ENCODE results near the gene ABCC5. TPM values are rescaled to one million over a fixed set of nuclear protein-coding genes. Genes with fewer than 3 reads are reported as not detected.
"Not testable (repeated sequence)": the region's sequence is repeated elsewhere in the genome, so short reads cannot be mapped to it uniquely, and the experiment has no call there.

The ABCC5 gene
- total RNA-seq, 1 donor from 2014 or later, result 34.6 TPM

DNA sequence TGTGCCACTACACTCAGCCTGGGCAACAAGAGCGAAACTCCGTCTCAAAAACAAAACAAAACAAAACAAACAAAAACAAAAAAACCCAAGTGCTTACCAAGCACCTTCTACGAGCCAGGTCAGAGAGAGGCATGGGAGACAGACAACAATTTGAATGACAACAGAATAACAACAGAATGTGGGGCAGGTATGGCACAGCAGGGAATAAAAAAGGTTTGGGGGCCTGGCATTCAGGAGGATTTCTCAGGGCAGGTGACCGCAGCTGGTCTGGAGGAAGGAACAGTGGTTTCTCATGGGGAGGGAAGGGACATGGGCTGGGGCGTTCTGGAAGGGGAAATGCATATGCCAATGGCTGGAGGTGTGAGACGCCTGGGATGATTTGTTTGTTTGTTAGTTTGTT lies 110.5 kb downstream of the ABCC5 start:
- no peak for DNase-seq (ENCODE audit: low spot score)
- intact Hi-C loops (cut with DNase I), result no loop called here

DNA sequence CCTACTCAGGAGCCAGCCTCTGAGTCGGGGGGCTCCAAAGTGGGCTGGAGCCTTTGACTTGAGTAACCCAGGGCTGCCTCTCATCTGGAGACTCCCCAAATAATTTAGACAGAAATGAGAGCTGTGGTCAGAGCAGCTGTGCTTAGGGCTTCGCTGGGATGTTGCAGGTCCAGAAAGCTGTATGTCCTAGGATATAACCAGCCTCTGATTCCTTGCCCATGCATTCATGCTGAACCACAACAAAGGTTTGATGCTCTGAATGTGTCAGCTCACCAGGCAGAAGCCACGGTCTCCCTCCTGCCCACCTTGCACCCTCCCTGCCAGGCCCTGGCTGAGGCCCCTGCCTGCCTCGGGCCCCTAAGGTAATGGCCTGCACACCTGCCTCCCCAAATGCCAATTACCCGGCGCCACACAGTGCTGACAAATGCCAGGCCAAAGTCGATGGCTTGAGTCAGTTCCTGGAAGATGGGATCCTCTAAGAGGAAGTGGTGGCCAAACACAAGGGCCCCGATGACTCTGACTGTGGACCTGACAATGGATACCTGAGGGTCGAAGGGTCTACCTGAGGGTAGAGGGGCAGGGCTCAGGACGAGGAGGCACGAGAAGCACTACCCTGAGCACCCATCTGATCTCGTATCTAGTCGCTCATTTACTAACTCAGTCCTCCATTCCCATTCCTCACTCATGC lies 111.3 kb downstream of the ABCC5 start:
- DNase-seq (ENCODE audit: low spot score), result no peak
- intact Hi-C loops (cut with DNase I), result no loop called here

DNA sequence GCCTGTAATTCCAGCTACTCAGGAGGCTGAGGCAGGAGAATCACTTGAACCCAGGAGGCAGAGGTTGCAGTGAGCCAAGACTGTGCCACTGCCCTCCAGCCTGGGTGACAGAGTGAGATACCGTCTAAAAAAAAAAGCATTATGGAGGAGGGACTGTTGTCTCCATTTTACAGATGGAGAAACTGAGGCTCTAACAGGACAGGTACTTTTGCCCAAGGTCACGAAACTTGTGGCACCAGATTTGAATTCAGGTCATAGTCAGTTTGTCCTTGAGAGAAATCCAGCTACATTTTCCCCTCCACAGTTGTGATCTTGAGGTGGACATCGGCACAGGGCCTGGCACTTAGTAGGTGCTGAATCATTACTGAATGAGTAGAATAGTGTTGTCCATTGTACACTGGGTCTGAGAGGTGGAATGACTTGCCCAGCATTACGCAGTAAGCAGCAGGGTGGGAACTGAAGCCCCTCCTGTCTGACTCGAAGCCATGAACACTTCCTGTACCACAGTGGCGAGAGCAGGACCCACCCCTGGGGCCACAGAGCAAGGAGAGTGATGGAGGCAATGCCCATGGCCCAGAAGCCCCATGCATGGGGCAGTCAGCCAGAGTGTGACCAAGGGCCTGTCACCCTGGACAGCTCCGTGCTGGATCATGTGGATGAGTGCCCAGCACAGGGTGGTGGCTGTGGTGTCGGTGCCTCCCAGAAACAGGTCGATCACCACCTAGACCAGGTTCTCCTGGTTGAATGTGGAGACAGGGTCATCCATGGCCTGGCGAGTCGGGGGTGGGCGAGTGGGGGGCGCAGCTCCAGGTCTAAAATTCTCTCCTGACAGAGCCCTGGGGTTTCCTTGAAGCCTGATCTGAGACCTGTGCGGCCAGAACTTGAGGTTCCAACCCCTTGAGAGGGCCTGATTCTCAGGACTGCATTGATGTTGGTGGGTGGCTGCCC lies 112.6 kb downstream of the ABCC5 start:
- intact Hi-C loops (cut with DNase I), result no loop called here

DNA sequence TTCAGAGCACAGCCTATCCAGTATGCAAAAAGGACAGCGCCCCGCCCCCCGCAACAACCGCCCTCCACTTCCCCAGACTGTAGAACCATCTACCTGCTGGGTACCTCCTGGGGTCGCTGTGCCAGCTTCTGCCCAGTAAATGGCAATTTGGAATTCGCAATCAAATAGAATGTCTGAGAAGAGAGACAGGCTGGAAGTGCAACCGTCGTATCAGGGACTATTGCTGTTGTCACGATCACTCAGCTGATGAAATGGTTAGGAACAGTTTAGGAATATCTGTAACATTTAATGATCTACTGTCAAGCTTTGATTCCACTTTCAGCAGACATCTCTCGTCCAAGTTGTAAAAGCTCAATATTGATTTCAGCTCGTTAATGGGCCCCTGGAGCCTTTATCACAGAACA lies 119.7 kb downstream of the ABCC5 start:
- intact Hi-C loops (cut with DNase I), result loop anchor here (5.0 kb wide), 3 partner anchors 239 to 389 kb away; partner anchors contain the start of genes ALG3, EEF1AKMT4 and EIF2B5
- DNase-seq (ENCODE audit: low spot score), result no peak

More for the DNA sequence above, 112.6 kb downstream of the ABCC5 start:
- DNase-seq (ENCODE audit: low spot score), result no peak

DNA sequence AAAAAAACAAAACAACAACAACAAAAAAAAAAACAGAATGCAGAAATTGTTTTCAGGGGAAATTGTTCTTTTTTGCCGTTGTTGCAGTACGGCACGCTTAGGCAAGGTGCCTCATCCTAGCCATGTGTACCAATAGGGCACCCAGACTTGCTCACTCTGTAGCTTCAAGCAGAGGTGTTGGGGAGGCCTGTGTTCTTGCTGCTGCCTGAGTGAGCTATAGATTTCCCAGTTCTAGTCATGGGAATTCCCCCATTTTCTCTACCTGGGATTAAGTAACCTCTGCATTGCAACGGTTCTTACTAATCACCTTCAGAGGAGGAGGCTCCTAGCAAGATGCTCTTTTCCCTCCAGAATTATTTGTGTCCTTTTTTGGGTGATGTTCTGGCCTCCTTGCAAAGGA lies 120.1 kb downstream of the ABCC5 start:
- intact Hi-C loops (cut with DNase I), result loop anchor here (2.0 to 5.0 kb wide), 4 partner anchors 121 to 390 kb away; partner anchors contain the start of genes ALG3, EEF1AKMT4 and EIF2B5
- no peak for DNase-seq (ENCODE audit: low spot score)

DNA sequence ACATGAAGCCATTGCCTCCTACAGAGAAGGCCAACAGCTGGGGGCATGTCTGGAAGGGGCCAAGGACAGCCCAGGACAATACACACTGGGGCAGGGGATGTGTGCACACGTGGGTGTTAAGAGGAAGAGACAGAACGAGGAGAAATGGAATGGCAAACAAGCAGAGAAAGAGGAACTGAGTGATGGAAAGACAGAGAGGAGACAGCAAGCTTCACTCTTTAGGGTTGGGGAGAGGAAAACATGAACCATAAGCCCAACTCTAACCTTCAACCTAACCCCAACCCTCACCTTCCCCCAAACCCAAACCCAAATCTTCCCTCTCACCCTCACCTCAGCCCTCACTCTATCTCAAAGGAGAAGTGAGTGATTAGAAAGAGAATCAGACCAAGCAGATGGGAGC lies 121.1 kb downstream of the ABCC5 start:
- DNase-seq (ENCODE audit: low spot score), result no peak
- intact Hi-C loops (cut with DNase I), result loop anchor here (2.0 to 5.0 kb wide), 4 partner anchors 122 to 391 kb away; partner anchors contain the start of genes ALG3, EEF1AKMT4 and EIF2B5

DNA sequence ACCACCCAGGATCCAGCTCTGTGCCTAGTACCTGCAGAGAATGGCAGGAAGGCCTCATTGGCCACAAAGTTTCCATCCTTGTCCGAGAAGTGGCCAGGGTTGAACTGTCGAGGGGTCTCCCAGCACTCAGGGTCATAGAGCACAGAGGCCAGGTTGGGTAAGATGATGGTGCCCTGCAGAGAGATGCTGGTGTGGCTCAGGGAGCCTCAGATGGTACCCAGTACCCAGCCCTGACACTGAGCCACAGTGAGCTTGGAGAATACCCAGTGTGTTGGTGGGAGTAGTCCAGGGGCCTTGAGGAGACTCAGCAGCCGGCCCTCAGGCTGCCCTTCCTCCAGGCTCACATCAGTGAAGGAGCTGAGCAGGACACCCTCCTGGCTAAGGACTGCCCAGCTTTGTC lies 121.5 kb downstream of the ABCC5 start:
- no peak for DNase-seq (ENCODE audit: low spot score)
- intact Hi-C loops (cut with DNase I), result loop anchor here (2.0 to 5.0 kb wide), 4 partner anchors 123 to 391 kb away; partner anchors contain the start of genes ALG3, EEF1AKMT4 and EIF2B5

DNA sequence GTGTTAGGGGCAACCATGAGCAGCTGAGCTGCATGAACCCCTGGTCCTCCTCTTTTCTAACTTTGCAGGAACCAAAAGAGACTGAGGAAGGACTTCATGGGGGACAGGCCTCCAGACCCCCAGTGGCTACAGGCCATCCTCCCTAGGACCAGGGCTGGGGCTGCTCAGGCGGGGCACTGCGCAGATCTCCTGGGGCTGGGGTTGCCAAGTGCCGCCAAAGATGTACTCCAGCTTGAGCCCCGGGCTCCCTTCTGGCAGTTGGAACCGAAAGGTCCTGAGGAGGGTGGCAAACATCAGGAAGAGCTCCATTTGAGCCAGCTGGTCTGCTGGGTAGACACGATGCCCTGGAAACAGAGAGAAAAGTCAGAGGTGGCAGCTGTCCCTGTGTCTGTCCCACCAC lies 121.9 kb downstream of the ABCC5 start:
- DNase-seq (ENCODE audit: low spot score), result no peak
- intact Hi-C loops (cut with DNase I), result loop anchor here (2.0 to 5.0 kb wide), 4 partner anchors 123 to 392 kb away; partner anchors contain the start of genes ALG3, EEF1AKMT4 and EIF2B5

DNA sequence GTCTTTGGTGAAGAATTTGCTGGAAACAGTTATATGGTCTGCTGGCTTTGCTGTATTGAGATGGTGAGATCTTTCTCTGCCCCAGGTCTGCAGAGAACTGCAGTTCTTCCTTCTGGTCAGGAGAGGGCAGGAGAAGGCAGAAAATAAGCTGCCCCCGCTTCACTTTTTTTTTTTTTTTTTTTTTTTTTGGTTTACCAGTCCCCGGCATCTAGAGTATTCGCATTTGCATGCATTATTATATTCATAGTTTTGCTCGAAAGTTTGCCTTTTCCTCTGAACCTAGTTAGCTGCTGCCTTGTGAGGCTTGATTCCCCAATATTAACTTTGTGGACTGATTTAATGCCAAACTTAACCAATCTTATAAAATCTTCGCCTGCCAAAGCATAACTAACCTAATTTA lies 122.4 kb downstream of the ABCC5 start:
- DNase-seq (ENCODE audit: low spot score), result no peak
- intact Hi-C loops (cut with DNase I), result loop anchor here (5.0 kb wide), 3 partner anchors 242 to 392 kb away; partner anchors contain the start of genes ALG3, EEF1AKMT4 and EIF2B5

DNA sequence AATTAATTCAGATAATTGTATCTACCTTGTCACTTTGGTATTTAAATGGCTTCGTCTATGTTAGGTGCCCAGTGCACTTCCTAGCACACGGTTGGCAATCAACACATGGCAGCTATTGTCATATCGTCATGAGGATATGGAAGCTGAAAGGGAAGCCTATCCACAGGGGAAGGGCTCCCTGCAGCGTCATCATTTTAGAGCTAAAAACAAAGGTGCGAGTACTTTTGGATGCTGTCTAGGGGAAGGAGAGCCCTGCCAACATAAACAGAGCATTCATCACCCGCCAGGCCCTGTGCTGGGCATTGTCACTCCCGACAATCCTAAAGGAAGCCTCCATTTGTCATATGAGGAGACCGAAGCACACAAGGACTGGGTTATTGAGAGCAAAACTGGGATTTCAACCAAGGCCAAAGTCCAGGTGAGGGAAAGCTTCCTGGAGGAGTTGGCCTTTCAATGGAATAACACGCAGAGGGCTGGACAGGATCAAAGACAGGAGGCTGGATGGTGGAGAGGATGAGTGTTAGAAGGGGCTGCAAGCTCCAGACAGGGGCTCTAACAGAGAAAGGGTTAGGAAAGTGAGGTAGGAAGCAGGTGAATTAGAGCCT lies 125.0 kb downstream of the ABCC5 start:
- no peak for DNase-seq (ENCODE audit: low spot score)
- intact Hi-C loops (cut with DNase I), result no loop called here

DNA sequence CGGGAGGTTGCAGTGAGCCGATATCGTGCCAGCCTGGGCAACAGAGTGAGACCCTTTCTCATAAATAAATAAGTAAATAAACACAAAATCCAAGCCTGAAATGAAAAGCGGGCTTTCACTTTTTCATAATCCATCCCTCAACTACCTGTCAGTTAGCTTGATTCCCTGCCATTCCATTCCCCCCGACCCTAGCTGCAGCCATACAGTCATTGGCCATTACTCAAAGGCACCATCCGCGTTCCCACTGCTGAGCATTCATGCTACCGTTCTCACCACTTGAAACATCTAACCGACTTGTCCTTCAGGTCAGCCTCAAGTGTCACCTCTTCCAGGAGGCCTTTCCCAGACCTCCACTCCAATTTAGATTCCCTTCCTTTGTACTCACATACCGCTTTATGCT lies 131.9 kb downstream of the ABCC5 start:
- DNase-seq (ENCODE audit: low spot score), result no peak
- intact Hi-C loops (cut with DNase I), result no loop called here

DNA sequence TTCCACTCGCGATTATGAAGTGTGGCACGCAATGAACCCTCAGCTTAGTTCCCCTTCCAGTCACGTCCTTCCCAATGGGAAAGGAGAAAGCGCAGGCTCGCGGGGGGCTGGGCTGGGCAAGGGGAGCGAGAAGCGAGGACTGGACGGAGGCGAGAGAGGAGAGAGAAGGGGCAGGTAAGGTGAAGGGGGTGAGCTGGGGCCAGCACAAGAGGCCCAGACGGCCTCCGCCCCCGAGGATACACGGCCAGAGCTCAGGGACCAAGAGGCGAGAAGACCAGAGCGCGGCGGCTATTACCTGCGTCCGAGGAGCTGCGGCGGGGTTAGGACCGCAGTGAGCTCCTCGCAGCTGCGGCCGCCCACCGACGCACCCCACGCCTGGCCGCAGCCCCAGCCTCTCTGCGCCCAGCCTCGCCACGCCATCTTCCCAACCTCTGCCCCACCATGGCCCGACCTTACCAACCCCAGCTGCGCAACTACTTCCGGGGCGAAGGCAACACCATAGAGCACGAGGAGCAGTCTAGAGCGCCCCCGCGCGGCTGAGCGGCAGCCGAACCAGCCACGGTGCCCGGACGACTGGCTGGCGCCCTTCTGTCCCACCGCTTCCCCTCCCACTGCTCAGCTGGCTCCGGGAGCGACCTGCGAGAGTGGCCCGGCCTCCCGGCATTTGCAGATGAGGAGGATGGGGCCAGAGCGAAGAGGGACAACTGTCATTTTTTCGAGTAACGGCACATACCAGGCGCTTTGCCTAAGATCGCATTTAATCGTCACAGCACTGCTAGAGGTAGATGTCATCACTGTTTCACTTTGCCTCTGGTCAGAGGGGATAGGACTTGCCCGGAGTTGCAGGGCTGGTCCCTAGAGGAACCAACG lies 133.0 kb downstream of the ABCC5 start, which contains the start of gene PARL:
PARL (minus strand) TSS at position 454 of the 870 bp plus-strand sequence; CDS start at position 420, 34 bp downstream.
- intact Hi-C loops (cut with DNase I), result no loop called here

DNA sequence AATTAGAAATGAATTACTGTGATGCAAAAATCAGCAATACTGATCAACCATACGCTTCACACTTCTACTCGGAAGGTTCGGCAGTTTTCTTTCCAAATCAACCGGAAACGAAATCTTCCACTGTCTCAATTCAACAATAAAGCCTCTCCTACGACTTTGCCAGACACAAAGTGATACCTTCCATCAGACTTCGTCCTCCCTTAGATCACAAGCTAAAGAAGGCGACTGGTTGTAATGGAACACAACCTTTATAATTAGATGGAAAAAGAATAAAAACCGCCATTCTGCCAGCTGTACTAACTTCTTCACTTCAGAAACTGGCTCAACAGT lies 133.6 kb downstream of the ABCC5 start:
- intact Hi-C loops (cut with DNase I), result no loop called here
- no peak for DNase-seq (ENCODE audit: low spot score)

More for the DNA sequence above, 133.0 kb downstream of the ABCC5 start, which contains the start of gene PARL:
- peak; percentile 99 for DNase-seq (ENCODE audit: low spot score)

DNA sequence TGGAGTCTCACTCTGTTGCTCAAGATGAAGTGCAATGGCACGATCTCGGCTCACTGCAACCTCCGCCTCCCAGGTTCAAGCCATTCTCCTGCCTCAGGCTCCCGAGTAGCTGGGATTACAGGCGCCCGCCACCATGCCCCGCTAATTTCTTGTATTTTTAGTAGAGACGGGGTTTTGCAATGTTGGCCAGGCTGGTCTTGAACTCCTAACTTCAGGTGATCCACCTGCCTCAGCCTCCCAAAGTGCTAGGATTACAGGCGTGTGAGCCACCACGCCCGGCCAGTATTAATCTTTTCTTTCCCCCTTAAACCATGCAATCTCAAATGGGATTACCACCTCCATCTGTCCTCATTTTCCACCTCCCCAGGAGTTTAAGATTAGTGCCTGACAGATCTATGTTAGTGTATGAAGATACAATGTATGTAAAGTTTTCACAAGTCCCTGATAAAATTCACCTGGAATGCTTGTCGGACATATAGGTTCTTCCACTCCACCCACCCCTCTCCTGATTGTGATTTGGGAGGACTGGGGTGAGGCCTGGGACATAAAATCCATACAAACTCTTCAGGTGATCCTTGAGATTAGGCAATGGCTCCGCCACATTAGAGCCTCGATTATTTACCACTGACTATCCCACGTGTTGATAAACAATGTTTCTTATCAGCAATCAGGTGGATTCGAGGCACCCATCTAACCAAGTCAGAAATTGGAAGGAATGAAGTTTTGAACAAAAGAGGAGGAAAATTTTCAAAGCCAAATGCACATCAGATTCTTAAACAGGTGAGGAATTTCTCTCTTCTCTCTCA lies 134.2 kb downstream of the ABCC5 start:
- intact Hi-C loops (cut with DNase I), result no loop called here
- DNase-seq (ENCODE audit: low spot score), result no peak

DNA sequence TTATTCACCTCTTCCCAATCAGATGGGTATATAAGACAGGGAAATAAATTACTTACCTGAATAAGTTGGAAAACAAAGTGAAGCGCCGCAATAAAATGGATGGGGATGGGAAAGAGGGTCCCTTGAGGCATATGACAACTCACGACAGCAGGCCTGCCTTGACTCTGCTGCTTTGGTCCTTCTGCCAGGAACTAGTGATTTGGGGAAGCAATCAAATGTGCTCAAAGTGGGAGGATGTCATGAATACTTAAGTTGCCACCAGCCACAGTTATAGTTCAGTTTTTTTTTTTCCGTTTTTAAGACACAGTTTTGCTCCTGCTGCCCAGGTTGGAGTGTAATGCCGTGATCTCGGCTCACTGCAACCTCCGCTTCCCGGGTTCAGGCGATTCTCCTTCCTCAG lies 137.6 kb downstream of the ABCC5 start:
- DNase-seq (ENCODE audit: low spot score), result no peak
- intact Hi-C loops (cut with DNase I), result no loop called here

DNA sequence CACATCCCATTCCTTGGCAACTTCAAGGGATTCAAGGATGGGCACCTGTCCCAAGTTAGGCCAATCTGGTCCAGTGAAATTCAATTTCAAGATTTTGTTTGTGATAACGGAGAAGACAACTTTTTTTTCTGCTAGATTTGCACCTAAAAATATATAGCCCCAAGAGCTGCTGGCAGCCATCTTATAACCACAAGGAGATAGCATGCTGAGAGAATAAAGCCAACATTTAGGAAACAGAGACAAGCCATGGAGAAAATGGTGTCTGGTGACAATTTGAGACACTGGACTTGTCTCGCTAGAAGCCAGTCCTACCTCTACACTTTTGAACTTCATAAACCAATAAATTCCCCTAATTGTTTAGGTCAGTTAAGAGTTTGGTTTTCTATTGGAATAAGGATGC lies 138.4 kb downstream of the ABCC5 start:
- intact Hi-C loops (cut with DNase I), result no loop called here
- DNase-seq (ENCODE audit: low spot score), result no peak

DNA sequence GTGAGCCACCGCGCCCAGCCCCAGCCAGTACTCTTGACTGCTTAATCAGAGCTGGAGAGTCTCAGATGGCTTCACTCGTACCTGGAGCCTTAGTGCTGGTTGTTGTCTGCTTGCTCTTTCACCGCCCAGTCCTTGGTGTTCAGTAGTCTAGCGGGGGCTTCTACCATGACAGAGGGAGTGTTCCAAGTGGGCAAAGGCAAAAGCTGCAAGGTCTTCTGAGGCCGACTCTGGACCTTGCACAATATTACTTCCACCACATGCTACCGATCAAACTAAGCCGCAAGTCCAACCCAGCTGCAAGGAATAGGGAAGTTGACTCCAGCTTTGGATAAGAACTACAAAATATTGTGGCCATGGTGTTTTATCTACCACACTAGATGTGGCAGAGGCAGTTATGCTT lies 139.6 kb downstream of the ABCC5 start:
- intact Hi-C loops (cut with DNase I), result no loop called here
- no peak for DNase-seq (ENCODE audit: low spot score)

DNA sequence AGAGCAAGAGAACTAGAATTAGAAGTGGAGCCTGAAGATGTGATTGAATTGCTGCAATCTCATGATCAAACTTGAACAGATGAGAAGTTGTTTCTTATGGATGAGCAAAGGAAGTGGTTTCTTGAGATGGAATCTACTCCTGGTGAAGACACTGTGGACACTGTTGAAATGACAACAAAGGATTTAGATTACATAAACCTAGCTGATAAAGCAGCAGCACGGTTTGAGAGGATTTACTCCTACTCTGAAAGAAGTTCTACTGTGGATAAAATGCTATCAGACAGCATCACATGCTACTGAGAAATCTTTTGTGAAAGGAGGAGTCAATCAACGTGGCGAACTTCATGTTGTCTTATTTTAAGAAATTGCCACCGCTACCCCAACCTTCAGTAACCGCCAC lies 140.5 kb downstream of the ABCC5 start:
- DNase-seq (ENCODE audit: low spot score); intact Hi-C loops (cut with DNase I): not testable (repeated sequence)
